Kidney epithelial cell (primary cell): ENCODE data around the gene MKNK2. TPM values are rescaled to one million over a fixed set of nuclear protein-coding genes. Genes with fewer than 3 reads are reported as not detected.

ENCODE experiments used
- DNase-seq: peaks from one replicate; pipeline ENCODE4 v3.0.0-alpha.2; 2010; ENCODE audit warnings: low read depth
- H3K27me3 ChIP-seq: 2 replicates; pipeline ENCODE4 v1.6.0; 2011; ENCODE audit warnings: low read length; ENCODE audit not compliant: control insufficient read depth, insufficient read depth
- H3K36me3 ChIP-seq: 2 replicates; pipeline ENCODE4 v1.5.1; 2011; ENCODE audit warnings: low read length; ENCODE audit not compliant: control insufficient read depth, insufficient read depth
- H3K4me3 ChIP-seq: 2 replicates; pipeline ENCODE4 v1.5.1; 2011; ENCODE audit warnings: low read depth, mild to moderate bottlenecking, control low read depth, low read length
- CTCF ChIP-seq: IDR thresholded peaks from 2 replicates; pipeline ENCODE4 v1.5.1; 2011; ENCODE audit warnings: mild to moderate bottlenecking, moderate library complexity, low read length, control low read depth, inconsistent platforms; ENCODE audit not compliant: insufficient read depth, poor library complexity, severe bottlenecking
- total RNA-seq: library from RNA; depleted of rRNA; stranded (reverse); fragments of >200 nt; gene quantifications from 2 replicates; pipeline ENCODE4 v1.2.3, GENCODE V29; 2015

MKNK2 gene
- 253 and 315 TPM in 2 replicates for total RNA-seq

- TF ChIP-seq CTCF, result peak; percentile 38
Observed at GRCh38 chr19:2050991-2051772, at the start of gene MKNK2. Gene MKNK2, minus strand, starts transcription at chr19:2051244. Its CDS starts 393 bp downstream, at chr19:2050851.

GRCh38 chr19:2100719-2101061 is 49.6 kb upstream of the MKNK2 start:
- H3K4me3 ChIP-seq, result no peak overlapping the region
- H3K36me3 ChIP-seq, result no peaks in the 10 kb centered on the region
- TF ChIP-seq CTCF, result no peak
- no peak for DNase-seq
- H3K27me3 ChIP-seq, result no peaks in the 10 kb centered on the region

More at GRCh38 chr19:2050991-2051772, at the start of gene MKNK2:
- peaks cover 3% of the 10 kb centered on the region for H3K36me3 ChIP-seq
- no peaks in the 10 kb centered on the region for H3K27me3 ChIP-seq
- DNase-seq, result no peak
- peak within 1 kb of the TSS; percentile 92 for H3K4me3 ChIP-seq

DNA sequence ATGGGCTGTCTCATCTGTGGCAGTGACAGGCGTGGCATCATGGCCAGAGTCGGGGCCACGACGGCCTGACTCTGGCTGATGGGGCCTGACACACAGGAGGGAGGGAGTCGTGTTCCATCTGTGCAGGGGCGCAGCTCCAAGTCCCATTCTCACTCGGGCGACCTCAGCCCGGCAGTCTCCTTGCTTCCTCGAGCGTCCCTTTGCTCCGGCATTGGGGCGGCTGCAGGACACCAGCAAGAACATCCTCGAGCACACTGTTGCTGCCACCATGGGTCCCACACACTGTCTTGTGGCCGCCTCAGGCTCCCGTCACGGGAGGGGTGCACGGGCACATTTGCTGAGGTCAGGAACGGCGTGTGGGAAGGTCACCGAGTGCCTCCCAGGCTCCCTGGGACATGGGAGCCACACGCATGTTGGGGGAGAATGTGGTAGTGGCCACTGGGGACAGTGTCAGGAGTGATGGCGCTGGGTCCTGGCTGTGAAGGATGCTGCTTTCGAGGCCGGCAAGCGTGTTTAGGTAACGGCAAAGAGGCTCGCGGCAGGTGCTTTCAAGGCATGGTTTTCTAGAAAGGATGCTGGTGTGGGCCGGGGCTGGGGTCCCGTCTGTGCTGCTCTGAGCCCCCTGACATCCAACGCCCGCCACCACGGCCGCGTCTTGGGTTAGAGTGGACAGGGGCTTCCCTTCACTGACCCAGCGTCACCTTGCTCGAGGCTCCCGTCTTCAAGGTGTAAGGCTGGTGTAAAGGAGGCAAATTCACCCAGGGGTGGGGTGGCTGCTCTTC is 49.1 kb upstream of the MKNK2 start:
- Histone ChIP-seq H3K36me3 (no peaks in the 10 kb centered on the region), H3K4me3 (no peak overlapping the region), H3K27me3 (no peaks in the 10 kb centered on the region)
- no peak for TF ChIP-seq CTCF
- DNase-seq, result no peak

DNA sequence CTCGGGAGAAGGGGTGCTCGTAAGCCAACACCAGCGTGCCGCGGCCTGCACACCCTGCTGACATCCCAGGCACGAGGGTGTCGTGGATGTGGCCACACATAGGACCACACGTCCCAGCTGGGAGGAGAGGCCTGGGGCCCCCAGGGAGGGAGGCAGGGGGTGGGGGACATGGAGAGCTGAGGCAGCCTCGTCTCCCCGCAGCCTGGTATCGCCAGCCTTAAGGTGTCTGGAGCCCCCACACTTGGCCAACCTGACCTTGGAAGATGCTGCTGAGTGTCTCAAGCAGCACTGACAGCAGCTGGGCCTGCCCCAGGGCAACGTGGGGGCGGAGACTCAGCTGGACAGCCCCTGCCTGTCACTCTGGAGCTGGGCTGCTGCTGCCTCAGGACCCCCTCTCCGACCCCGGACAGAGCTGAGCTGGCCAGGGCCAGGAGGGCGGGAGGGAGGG is 48.0 kb upstream of the MKNK2 start:
- no peak for TF ChIP-seq CTCF
- H3K36me3 ChIP-seq, result no peaks in the 10 kb centered on the region

GRCh38 chr19:2097886-2098327 is 46.9 kb upstream of the MKNK2 start:
- Histone ChIP-seq H3K4me3 (no peak overlapping the region), H3K27me3 (no peaks in the 10 kb centered on the region), H3K36me3 (no peaks in the 10 kb centered on the region)
- DNase-seq, result no peak
- no peak for TF ChIP-seq CTCF

More for the DNA sequence above, 48.0 kb upstream of the MKNK2 start:
- no peak for DNase-seq
- Histone ChIP-seq H3K27me3 (no peaks in the 10 kb centered on the region), H3K4me3 (no peak overlapping the region)
